Mononuclear cell (primary cell): ENCODE data around the gene BTLA. TPM values are rescaled to one million over a fixed set of nuclear protein-coding genes. Genes with fewer than 3 reads are reported as not detected.
"Not testable (repeated sequence)": the region's sequence is repeated elsewhere in the genome, so short reads cannot be mapped to it uniquely, and the experiment has no call there.

Experiments
- H3K27me3 ChIP-seq: 2 replicates; pipeline ENCODE4 v1.6.0; 2011; ENCODE audit warnings: low read length, control low read depth; ENCODE audit not compliant: insufficient read depth
- H3K4me1 ChIP-seq: 2 replicates; pipeline ENCODE4 v1.5.1; 2011; ENCODE audit warnings: mild to moderate bottlenecking, low read length, control low read depth; ENCODE audit not compliant: insufficient read depth
- H3K4me3 ChIP-seq: 2 replicates; pipeline ENCODE4 v1.5.1; 2011; ENCODE audit warnings: mild to moderate bottlenecking, low read length, moderate library complexity
- H3K9me3 ChIP-seq: 2 replicates; pipeline ENCODE4 v1.5.1; 2011; ENCODE audit warnings: low read depth, mild to moderate bottlenecking, control low read depth, low read length
- total RNA-seq: library from RNA; depleted of rRNA; stranded (reverse); fragments of >200 nt; gene quantifications from one replicate; pipeline ENCODE4 v1.2.3, GENCODE V29; 2012

Gene BTLA, protein sequence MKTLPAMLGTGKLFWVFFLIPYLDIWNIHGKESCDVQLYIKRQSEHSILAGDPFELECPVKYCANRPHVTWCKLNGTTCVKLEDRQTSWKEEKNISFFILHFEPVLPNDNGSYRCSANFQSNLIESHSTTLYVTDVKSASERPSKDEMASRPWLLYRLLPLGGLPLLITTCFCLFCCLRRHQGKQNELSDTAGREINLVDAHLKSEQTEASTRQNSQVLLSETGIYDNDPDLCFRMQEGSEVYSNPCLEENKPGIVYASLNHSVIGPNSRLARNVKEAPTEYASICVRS
- 18.1 TPM for total RNA-seq

DNA sequence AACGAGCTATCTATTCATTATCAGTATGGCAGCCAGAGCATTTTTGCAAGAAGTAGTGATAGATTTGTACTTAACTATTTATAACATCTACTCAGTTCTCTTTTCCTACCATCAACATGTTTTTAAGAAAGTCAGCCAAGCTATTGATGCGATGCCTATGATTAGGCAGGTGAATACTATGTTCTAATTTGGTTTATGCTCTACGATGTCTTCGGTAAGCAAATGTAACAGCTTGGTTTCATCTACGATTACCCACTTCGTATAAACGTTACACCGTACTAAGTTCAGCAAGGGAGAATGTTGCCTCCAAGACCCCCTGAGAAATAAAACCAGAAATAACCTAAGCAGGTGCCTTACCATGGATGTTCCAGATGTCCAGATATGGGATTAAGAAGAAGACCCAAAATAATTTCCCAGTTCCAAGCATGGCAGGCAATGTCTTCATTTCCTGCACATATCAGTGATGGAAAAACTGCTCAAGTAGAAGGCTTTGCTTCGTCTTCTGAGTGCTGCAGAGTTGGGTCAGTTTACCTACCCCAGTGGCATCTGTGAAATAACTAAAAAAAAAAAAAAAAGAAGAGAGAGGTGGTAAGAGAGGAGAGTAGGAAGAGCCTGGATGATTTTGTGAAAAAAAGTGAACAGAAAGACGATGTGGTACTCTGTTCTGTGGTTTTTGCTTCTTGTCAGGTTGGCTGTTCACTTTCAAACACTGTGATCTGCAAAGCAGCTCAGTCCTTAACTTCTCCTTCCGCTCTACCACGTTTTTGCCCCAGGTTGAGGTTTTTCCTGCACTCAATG is at the start of gene BTLA:
Gene BTLA (minus strand): TSS at position 559 of the 798 bp plus-strand sequence. CDS start 114 bp downstream, at position 445.
- H3K4me1 ChIP-seq: peaks cover 12% of the 10 kb centered on the region
- no peaks in the 10 kb centered on the region for H3K27me3 ChIP-seq
- H3K4me3 ChIP-seq: peak within 1 kb of the TSS; percentile 56
- no peaks in the 10 kb centered on the region for H3K9me3 ChIP-seq

DNA sequence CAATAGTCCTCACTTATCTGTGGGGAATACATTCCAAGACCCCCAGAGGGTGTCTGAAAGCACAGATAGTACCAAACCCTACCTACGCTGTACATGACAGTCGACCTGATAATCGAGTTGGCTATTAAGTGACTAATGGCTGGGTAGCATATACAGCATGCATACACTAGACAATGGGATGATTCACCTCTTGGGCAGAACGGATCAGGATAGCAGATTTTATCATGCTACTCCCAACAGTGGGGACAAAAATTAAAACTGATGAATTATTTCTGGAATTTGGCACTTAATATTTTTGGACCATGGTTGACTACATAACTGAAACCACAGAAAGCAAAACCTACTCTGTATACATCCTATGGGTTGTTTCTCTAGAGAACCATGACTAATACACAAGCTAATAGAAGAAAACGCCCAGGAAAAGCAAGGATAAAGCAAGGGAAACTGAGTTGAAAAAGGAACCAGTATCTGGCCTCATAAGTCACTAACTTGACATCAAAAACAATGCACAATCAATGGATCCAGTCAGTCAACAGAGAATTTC is 47.0 kb upstream of the BTLA start:
- H3K9me3 ChIP-seq: no peaks in the 10 kb centered on the region
- no peaks in the 10 kb centered on the region for H3K27me3 ChIP-seq
- no peak overlapping the region for H3K4me3 ChIP-seq
- H3K4me1 ChIP-seq: no peaks in the 10 kb centered on the region

DNA sequence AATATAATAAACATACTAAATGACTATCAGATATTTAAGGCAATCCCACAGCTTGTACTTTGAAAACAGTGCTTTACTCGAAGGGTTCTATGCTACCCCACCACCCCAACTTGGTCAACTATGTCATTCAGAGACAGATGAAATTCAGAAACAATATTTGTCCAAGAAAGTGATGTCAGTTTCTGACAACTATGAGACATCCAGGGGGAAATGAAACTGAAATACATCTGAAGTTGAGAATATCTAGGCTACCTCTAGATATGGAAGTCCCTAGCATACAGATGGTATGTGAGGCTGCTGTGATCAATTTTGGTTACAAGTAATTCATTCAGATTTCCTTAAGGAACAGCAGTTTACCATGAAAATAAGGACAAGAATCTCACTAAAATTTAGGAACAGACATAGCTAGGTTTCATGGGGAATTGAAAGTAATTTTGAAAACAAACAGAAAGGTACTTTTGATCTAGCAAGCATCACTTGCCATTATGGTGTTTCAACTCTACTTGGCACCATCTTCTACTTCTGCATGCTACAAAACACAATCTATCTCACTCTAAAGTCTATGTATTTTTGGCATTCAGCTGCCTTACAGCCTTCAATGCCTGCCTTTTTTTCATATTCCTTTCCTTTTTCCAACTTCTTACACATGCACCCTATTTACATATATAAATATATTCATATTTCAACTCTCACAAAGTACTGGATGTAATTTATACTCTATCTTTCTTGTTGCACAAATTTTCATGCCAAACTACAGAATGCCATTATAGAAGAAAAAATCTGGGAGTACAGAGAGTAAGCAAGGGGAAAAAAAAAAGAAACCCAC is 40.8 kb upstream of the BTLA start:
- no peaks in the 10 kb centered on the region for H3K9me3 ChIP-seq
- H3K27me3 ChIP-seq: no peaks in the 10 kb centered on the region
- no peaks in the 10 kb centered on the region for H3K4me1 ChIP-seq
- H3K4me3 ChIP-seq: no peak overlapping the region

DNA sequence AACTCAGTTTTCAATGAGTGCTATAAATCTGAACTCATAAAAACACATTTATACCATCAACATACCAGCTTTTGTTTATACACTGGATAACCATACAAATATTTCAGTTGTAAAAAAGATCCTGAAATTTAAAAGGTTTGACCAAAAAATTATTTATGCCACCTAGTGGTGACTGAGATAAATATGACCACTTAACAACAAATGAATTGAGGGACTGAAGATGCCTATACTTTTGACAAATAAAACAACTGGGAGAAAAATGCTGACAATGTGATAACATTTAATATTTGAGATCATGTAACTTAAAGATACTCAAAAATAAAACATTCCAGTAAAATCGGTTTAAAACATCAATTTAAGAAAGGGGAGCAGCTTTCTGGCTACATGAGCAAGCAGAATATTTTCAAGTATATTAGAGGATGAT is 32.1 kb upstream of the BTLA start:
- Histone ChIP-seq H3K27me3 (no peaks in the 10 kb centered on the region), H3K4me1 (no peaks in the 10 kb centered on the region), H3K4me3 (no peak overlapping the region), H3K9me3 (no peaks in the 10 kb centered on the region)

DNA sequence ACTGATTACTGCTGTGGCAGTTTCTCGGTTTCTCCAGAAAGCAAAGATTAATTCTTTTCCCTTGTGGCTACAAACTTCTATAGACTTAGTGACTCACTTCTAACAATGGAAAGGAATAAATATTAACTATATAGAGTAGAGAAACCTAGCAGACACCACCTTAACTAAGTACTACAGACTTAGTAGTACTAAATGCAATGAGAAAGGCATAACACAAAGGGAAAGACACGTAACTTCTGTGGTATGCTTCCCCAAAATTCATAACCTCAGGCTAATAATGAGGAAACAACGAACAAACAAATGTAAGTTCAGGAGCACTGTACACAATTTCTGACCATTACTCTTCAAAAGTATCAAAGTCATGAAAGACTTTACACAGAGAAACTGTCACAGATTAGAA is 31.3 kb upstream of the BTLA start:
- Histone ChIP-seq H3K27me3 (no peaks in the 10 kb centered on the region), H3K4me3 (no peak overlapping the region), H3K4me1 (no peaks in the 10 kb centered on the region), H3K9me3 (no peaks in the 10 kb centered on the region)

DNA sequence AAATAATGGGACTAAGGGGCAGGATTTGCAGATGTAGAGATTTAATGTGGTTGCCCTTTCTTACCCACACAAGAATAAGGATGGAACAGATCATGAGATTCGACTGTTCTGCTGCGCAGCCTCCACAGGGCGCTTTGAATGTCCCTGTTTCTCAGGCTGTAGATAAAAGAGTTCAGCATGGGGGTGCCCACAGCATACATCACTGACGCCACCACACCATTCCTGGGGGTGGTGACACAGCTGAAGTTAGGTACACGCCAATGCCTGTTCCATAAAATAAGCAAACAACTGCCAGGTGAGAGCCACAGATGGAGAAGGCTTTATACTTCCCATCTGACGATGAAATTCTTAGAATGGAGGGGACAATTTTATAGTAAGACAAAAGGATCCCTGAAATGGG is 24.9 kb upstream of the BTLA start:
- H3K9me3 ChIP-seq, H3K27me3 ChIP-seq, H3K4me3 ChIP-seq, H3K4me1 ChIP-seq: not testable (repeated sequence)

DNA sequence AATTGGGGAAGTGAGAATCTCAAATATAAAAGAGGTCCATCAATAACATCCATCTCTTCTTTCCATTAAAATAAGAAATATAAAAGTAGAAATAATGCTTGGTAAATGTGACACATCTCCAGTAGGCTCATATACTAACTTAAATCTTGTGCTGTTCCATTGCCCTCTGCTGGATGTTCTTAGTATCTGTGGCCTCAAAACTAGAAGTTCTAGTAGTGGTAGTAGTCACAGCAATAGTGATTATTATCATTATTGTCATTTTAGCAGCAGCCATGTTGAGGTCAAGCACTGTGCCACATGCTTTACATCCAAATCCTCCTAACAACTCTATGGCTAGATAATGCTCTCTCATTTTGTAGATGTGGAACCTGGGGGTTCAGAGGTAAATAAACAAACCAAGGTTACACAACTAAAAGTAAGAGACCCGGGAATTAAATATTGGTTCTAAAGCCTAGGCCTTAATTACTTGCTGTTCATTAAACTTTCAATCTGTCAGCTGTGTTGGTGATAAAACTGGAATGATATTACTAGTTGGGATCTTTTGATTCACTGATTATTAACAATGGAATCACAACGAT is 20.2 kb upstream of the BTLA start:
- no peaks in the 10 kb centered on the region for H3K27me3 ChIP-seq
- peaks cover 3% of the 10 kb centered on the region for H3K4me1 ChIP-seq
- no peak overlapping the region for H3K4me3 ChIP-seq
- H3K9me3 ChIP-seq: no peaks in the 10 kb centered on the region

DNA sequence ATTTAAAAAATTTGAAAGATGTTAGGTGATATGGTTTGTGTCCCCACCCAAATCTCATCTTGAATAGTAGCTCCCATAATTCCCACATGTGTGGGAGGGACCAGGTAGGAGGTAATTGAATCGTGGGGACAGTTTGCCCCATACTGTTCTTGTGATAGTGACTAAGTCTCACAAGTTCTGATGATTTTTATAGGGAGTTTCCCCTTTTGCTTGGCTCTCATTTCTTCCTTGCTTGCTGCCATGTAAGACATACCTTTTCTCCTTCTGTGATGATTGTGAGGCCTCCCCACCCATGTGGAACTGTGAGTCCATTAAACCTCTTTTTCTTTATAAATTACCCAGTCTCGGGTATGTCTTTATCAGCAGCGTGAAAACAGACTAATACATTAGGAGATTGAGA is 19.7 kb upstream of the BTLA start:
- not testable (repeated sequence) for H3K4me3 ChIP-seq, H3K9me3 ChIP-seq, H3K27me3 ChIP-seq, H3K4me1 ChIP-seq

DNA sequence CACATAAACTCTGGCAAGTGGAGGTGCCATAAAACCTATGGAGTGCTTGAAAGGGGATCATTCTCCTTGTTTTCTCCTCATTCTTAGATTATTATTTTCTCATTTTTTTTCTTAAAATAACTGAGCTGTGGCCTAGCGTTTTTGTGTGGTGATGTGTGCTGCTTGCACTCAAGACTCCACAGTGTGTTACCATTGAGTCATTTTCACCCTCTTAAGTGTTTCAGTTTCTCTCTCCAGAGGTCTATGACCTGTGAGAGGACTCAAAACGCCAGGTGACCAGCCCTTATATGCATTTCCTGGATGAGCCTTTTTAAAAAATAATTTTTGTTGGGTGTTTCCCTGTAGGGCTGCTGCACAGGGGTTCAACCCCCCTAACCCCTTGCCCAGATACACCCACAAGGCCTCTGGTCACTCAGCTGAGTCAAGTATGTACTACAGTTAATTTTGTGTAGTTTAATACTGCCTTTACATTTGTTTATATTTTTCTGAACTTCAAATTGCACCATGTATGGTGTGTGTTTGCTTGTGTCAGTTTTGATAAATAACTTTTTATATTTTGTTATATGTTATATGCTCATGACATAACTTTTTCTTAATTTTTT is 15.4 kb upstream of the BTLA start:
- Histone ChIP-seq H3K27me3 (no peaks in the 10 kb centered on the region), H3K9me3 (no peaks in the 10 kb centered on the region), H3K4me1 (peaks cover 7% of the 10 kb centered on the region), H3K4me3 (no peak overlapping the region)

DNA sequence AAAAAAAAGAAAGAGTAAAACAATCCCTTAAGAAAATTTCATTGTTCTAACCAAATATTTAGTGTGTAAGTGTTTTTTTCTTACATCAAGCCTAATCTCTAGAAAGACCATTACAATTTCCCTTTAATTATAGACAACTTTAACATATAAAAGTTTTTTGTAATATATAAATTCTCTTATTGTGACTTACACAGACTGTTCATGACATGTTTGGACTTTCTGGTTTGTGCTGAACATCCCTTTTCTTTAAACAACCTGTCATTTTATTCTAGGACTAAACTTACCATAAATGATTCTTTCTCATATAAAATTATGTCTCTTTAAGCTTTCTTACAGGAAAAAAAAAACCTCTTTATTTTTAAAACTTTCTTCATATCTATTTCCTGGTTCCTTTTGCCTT is 13.0 kb upstream of the BTLA start:
- Histone ChIP-seq H3K4me3 (no peak overlapping the region), H3K4me1 (peaks cover 20% of the 10 kb centered on the region), H3K27me3 (no peaks in the 10 kb centered on the region)

DNA sequence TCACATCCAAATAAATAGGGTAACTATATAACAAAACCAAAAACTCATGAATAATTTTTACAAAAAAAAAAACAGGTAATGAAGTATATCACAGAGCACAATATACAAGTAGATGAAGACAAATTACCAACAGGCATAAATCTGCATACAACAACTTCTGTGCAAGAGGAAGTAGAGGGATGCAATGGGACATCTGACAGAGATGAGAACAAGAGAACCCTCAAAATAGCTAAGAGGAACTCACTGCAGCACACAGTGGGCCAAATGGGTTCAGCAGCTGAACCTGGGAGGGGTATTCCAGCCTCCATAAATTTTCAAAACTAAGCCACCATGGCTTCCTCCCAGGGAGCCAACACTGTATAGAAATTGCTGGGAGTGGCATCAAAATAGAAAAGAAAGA is 9.6 kb upstream of the BTLA start:
- Histone ChIP-seq H3K4me3 (no peak overlapping the region), H3K4me1 (peaks cover 23% of the 10 kb centered on the region), H3K27me3 (no peaks in the 10 kb centered on the region), H3K9me3 (no peaks in the 10 kb centered on the region)

More for the DNA sequence above, 13.0 kb upstream of the BTLA start:
- H3K9me3 ChIP-seq: no peaks in the 10 kb centered on the region

DNA sequence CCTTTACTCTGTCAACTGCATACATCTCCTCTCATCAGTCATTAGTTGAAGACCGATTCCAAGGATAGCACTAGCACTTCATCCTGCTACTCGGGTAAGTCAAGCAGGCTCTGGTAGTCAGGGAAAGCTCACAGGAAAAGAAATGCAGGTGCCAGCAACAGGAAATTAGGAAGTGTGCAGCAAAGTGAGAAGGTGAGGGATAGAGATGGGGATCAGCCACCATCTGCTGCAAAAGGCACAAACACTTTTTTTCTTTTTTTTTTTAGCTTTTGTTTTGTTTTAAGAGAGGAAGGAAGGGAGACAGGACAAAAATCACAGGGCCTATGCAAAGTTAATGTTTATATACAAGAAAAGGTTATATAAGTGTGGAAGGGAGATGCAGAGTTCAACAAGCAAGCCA is 9.0 kb upstream of the BTLA start:
- Histone ChIP-seq H3K4me3 (no peak overlapping the region), H3K9me3 (no peaks in the 10 kb centered on the region), H3K4me1 (peaks cover 23% of the 10 kb centered on the region), H3K27me3 (no peaks in the 10 kb centered on the region)

DNA sequence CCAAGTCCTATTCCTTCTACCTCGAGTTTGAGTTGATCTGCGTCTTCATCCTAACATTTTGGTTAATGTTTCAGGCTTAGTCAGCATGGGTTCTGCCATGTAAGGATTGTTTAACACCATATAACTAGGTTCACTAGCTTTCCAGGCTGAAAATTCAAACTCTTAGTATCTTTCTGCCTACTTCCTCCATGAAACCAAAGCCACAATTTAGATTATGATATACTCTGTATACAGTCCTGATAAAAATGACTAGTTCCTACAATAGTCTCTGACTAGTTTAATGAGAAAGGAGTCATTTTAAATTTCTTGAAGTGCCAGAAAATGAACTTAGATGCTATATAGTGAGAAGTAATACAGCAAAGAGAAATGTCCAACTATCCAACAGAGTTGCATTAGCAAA is 6.6 kb upstream of the BTLA start:
- no peaks in the 10 kb centered on the region for H3K27me3 ChIP-seq
- H3K4me1 ChIP-seq: peaks cover 23% of the 10 kb centered on the region
- no peaks in the 10 kb centered on the region for H3K9me3 ChIP-seq
- no peak overlapping the region for H3K4me3 ChIP-seq

DNA sequence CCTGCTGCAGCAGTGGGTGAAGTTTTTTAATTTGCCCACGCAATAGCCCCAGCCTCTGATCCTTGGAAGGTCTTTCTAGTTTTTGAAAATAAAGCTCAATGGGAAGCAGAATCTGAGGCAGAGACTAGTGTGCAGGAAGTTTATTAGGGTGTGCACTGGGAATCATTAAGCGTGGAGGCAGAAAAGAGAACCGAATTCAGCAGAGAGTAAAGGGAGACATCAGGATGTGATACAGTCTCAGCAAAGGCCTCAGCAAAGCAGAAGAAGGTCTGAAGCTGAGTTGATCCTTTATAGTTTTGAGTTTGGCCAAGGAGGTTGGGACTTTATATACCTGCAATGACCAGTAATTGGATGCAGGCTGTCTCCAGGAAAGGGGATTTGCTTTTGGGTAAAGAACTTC is 4.9 kb upstream of the BTLA start:
- H3K4me3 ChIP-seq: no peak overlapping the region
- H3K27me3 ChIP-seq: no peaks in the 10 kb centered on the region
- H3K4me1 ChIP-seq: peaks cover 27% of the 10 kb centered on the region
- no peaks in the 10 kb centered on the region for H3K9me3 ChIP-seq
